GM19043 (cell line): Measurements from ENCODE around the gene AXIN1.
"Not testable (repeated sequence)": the region's sequence is repeated elsewhere in the genome, so short reads cannot be mapped to it uniquely, and the experiment has no call there.

Source experiments
- ATAC-seq: cut with Tn5 transposase; IDR thresholded peaks from one replicate; pipeline ENCODE4 v1.9.1; 2021; ENCODE audit warnings: low read depth; ENCODE audit not compliant: unreplicated experiment

AXIN1 gene

GRCh38 chr16:334164-334832 lies 18.2 kb downstream of the AXIN1 start:
- ATAC-seq, result not testable (repeated sequence)

GRCh38 chr16:333406-334094 lies 19.0 kb downstream of the AXIN1 start:
- no peak for ATAC-seq

- not testable (repeated sequence) for ATAC-seq
Measured at GRCh38 chr16:331181-331814, 21.2 kb downstream of the AXIN1 start.

- no peak for ATAC-seq
Measured at GRCh38 chr16:330741-331140, 21.8 kb downstream of the AXIN1 start.

- ATAC-seq, result no peak
Measured at GRCh38 chr16:325375-326145, 27.0 kb downstream of the AXIN1 start.

GRCh38 chr16:324451-325334 lies 27.8 kb downstream of the AXIN1 start:
- ATAC-seq, result no peak

GRCh38 chr16:324201-324450 lies 28.4 kb downstream of the AXIN1 start:
- ATAC-seq, result no peak

GRCh38 chr16:322476-323143 lies 29.9 kb downstream of the AXIN1 start:
- no peak for ATAC-seq

GRCh38 chr16:321532-321931 lies 31.0 kb downstream of the AXIN1 start:
- no peak for ATAC-seq

GRCh38 chr16:320206-320605 lies 32.3 kb downstream of the AXIN1 start:
- no peak for ATAC-seq

GRCh38 chr16:318628-319027 lies 33.9 kb downstream of the AXIN1 start:
- ATAC-seq, result no peak

GRCh38 chr16:317583-317982 lies 34.9 kb downstream of the AXIN1 start:
- no peak for ATAC-seq

GRCh38 chr16:316741-317464 lies 35.6 kb downstream of the AXIN1 start:
- no peak for ATAC-seq

GRCh38 chr16:314795-315299 lies 37.7 kb downstream of the AXIN1 start:
- ATAC-seq, result no peak

GRCh38 chr16:314351-314750 lies 38.2 kb downstream of the AXIN1 start:
- no peak for ATAC-seq

GRCh38 chr16:311725-312124 lies 40.8 kb downstream of the AXIN1 start:
- no peak for ATAC-seq

GRCh38 chr16:309476-309875 lies 43.0 kb downstream of the AXIN1 start:
- ATAC-seq, result no peak

GRCh38 chr16:307691-308312 lies 44.7 kb downstream of the AXIN1 start:
- ATAC-seq, result no peak
